HG02642 (cell line): ENCODE data around the gene GSTA3.
A peak's percentile ranks its signal among the peaks of the same experiment; 100 is the strongest.
"Not testable (repeated sequence)": the region's sequence is repeated elsewhere in the genome, so short reads cannot be mapped to it uniquely, and the experiment has no call there.

Source experiments
- ATAC-seq: cut with Tn5 transposase; IDR thresholded peaks from one replicate; pipeline ENCODE4 v1.9.1; 2021; ENCODE audit warnings: mild to moderate bottlenecking; ENCODE audit not compliant: unreplicated experiment, poor library complexity

Gene GSTA3

GRCh38 chr6:52918027-52918686 lies 8.7 kb upstream of the GSTA3 start:
- ATAC-seq: not testable (repeated sequence)

GRCh38 chr6:52914516-52914915 lies 5.0 kb upstream of the GSTA3 start:
- no peak for ATAC-seq

DNA sequence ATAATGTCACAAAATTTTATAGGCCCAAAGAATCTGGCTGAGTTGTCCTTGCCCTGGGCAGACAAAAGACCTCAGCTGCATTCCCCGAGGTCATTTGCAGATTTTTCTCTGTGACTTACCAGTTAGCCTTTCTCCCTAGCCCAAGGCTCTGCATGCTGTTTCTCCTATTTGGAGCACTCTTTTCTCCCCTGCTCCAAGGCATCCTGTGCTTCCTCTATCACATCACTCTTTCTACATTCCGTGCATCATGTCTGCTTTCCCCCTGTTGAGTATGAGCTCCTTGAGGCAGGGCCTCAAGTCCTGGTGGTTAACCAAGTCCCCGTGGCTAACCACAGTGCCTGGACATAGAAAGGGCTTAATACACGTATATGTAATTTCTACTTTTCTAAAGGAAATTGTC lies 593 bp upstream of the GSTA3 start:
- no peak for ATAC-seq

- ATAC-seq: no peak
Observed at GRCh38 chr6:52909131-52909530, 367 bp downstream of the GSTA3 start.

DNA sequence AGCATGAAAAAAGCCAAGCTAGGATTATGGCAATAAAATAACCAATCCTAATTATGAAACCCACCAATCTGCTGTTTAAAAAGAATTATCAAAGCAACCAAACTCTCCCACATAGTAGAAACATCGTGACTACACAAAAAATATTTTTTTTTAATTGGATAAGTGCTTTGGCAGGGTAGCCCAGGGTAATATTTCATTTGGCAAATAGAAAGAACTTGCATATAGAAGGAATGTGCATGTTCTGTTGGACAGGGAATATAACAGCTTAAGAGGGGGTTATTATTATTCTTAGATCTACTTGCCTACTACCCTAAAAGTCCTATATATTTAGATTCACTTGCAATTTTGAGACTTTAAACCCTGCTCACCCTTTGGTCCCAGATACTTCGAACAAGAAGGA lies 972 bp downstream of the GSTA3 start:
- ATAC-seq: no peak

DNA sequence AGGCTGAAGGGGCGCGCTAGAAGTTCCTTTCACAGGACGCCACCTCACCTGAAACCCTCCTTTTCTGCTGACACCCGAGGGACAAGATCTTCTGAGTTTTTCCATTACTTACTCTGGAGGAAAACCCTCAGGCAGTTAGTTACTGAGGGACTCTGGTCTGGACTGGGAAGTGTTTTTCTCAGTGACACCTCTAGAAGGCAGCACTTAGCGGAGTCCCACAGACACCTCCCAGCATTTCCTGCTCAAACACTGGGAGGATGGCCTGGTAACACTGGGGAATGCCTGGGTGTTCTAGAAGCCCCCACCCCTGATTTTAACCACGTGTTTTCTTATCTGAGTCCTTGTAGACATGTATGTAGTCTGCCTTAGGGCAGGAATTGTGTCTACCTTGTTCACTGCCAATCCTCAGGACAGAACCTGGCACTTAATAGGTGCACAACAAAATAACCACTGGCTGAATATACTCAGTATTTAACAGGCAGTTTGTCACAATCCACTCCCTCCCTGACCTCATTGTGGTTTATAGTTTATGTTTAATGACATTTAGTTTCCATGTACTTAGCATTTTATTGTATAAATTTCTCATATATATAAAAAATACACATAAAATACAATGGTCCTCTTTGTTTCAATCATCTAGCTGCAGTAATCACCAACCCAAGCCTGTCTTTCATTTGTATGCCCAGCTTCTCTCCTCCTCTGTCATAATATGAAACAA lies 4.8 kb downstream of the GSTA3 start:
- ATAC-seq: no peak

DNA sequence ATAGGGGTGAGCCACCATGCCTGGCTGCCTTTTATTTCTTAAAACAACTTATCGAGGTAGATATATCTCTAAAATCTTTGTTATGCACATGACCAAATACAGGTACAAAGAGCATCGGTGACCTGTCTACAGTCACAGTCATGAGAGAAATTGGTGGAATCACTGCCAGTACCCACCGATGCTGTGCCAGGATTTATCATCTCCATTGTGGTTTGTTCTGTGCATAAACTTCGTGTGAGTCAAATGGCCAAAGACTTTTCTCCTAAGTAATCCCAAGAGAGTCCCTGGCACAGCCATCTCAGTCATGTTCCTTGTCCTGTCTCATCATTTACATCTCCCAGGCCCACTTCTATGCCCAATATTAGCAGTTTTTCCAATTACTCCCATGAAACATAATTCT lies 9.0 kb downstream of the GSTA3 start:
- no peak for ATAC-seq

GRCh38 chr6:52895790-52896189 lies 13.7 kb downstream of the GSTA3 start:
- ATAC-seq: not testable (repeated sequence)

GRCh38 chr6:52894285-52894684 lies 15.2 kb downstream of the GSTA3 start:
- no peak for ATAC-seq

DNA sequence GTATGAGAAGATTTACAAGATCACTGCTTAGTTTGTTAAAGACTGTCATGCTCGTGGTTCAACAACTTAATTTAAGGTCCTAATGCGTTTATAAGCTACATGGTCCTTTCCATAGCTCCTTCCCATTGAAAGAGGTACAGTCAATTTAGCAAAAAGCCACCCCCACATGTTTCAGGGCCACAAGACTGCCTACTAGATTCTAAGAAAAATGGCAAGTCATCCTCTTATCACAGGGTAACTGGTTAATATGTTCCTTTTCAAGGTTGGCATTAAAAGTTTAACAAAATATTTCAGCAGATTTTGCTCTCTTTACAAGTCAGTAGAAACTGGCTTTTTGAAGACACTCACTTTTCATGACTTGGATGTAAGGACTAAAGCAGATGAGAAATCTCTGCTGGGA lies 15.7 kb downstream of the GSTA3 start:
- no peak for ATAC-seq

GRCh38 chr6:52893221-52893620 lies 16.3 kb downstream of the GSTA3 start:
- ATAC-seq: no peak

DNA sequence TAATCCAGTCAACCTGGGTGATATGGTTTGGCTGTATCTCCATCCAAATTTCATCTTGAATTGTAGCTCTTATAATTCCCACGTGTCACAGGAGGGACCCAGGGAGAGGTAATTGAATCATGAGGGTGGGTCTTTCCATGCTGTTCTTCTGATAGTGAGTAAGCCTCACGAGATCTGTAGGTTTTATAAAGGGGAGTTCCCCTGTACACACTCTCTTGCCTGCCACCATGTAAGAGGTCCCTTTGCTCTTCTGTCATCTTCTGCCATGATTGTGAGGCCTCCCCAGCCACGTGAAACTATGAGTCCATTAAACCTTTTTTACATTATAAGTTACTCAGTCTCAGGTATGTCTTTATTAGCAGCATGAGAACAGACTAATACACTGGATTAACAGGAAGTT lies 19.5 kb downstream of the GSTA3 start:
- no peak for ATAC-seq

GRCh38 chr6:52887910-52888524 lies 21.5 kb downstream of the GSTA3 start:
- no peak for ATAC-seq

DNA sequence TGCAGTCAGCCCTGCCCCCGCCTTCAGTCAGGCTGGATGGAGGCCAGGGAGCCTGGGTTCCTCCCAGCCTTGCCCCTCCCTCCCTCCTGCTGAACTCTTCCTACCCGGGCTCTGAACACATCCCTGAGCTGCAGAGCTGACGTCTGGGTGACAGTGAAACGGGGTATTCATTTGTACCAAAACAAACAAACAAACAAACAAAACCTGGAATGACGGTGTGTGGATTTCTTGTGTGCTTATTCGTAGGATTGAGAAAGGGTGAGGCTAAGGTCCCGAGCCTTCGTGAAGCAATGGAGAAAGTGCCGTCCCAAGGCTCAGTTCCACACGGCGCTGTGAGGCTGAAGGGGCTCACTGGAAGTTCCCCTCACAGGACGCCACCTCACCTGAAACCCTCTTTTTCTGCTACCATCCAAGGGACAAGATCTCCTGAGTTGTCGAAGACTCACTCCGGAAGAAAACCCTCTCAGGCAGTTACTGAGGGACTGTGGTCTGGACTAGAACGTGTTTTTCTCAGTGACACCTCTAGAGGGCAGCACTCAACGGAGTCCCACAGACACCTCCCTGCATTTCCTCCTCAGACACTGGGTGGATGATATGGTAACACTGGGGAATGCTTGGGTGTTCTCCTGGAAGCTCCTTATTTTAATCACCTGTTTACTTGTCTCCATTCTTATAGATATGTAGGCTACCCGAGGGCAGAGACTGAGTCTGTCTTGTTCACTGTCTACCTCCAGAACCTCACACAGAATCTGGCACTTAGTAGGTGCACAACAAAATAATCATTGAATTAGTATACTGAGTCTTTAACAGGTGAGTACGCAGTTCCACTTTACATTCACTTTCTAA lies 27.3 kb downstream of the GSTA3 start:
- ATAC-seq: peak; percentile 99

DNA sequence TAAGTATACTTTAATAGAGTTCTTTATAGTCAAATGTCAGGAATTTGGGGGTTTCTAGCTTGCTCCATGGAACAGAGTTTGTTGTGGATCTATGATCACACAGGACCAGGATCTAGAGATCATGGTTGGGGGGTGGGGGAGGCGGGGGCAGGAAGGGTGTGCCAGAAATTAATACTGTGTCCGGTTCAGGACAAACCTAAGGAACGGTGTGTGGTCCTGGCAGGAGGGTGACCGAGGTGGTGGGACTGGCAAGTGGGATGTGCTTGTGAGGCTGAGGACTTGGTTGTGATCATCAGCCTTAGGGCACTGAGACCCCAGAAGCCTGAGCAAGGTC lies 27.9 kb downstream of the GSTA3 start:
- ATAC-seq: no peak

DNA sequence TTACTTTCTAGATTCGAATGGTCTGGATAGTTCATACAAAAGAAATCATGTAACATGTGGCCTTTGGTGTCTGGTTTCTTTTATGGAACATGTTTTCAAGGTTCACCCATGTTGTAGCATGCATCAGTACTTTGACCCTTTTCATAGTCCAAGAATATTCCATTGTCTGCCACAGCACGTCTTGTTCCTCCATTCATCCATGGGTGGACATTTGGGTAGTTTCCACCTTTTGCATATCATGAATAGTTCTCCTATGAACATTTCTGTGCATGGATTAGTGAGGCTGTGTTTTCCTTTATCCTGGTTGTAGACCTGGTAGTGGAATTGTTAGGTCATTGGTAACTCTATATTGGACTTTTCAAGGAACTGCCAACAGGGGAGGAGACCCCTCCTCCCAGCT lies 31.7 kb downstream of the GSTA3 start:
- no peak for ATAC-seq

DNA sequence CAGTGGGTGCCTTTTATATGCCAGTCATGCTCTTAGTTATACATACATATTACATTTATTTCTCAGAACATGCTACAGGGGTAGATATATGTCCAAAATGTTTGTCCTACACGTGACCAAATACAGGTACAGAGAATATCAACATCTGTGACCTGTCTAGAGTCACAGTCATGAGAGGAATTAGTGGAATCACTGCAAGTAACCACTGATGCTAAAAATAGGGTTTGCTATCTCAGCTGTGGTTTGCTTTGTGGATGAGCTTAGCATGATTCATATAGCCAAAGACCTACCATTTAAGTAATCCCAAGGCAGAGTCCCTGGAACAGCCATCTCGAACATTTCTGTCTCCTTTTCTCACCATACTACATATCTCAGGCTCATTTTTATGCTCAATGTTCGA lies 32.3 kb downstream of the GSTA3 start:
- ATAC-seq: no peak

GRCh38 chr6:52876056-52876787 lies 33.3 kb downstream of the GSTA3 start:
- no peak for ATAC-seq

GRCh38 chr6:52872031-52872430 lies 37.5 kb downstream of the GSTA3 start:
- no peak for ATAC-seq

DNA sequence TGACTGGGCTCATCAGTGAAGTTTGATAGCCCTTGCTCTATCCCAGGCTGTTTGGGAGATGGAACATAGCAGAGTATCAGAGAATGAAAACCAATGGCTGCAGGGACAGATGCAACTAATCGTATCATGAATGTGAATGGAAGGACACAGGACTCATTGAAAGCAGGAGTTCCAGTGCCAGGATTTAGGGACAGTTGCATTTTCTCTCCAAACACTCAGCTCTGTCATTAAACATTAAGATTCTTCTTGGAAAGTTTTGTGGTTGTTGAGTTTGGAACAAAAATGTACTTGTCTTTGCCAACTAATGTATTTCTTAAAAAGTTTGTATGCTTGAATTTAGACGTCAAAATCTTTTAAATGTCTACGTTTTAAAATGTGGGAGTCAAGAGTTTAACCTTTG lies 37.9 kb downstream of the GSTA3 start:
- no peak for ATAC-seq
